Thyroid gland (tissue), 4 donors: ENCODE data around the gene MMP20. TPM values are rescaled to one million over a fixed set of nuclear protein-coding genes. Genes with fewer than 3 reads are reported as not detected.
A peak's percentile ranks its signal among the peaks of the same experiment; 100 is the strongest.

ENCODE experiments used
- DNase-seq, 2 donors: peaks; one replicate each; pipeline ENCODE4 v3.0.0-alpha.2; 2019
- H3K27ac ChIP-seq, 3 donors: fragments of 200-600 bp; sonication (generic); 1 replicate in 2 of 3; 2 replicates in 1 of 3; pipeline ENCODE4 v1.5.1; 2016 to 2019; ENCODE audit warnings: mild to moderate bottlenecking in 1 of 3, moderate library complexity in 1 of 3
- H3K27me3 ChIP-seq: fragments of 200-600 bp; sonication (generic); one replicate; pipeline ENCODE4 v1.5.1; 2019
- H3K36me3 ChIP-seq, 2 donors: fragments of 200-600 bp; sonication (generic); one replicate each; pipeline ENCODE4 v1.5.1; 2016 to 2019
- H3K4me1 ChIP-seq, 2 donors: fragments of 200-600 bp; sonication (generic); one replicate each; pipeline ENCODE4 v1.5.1; 2017 to 2019
- H3K4me3 ChIP-seq, 3 donors: fragments of 200-600 bp; sonication (generic); replicated peaks in 1 of 3; 1 replicate in 2 of 3; 2 replicates in 1 of 3; pipeline ENCODE4 v1.5.1; 2016; ENCODE audit warnings: mild to moderate bottlenecking in 1 of 3
- H3K9me3 ChIP-seq: fragments of 200-600 bp; sonication (generic); one replicate; pipeline ENCODE4 v1.5.1; 2017
- POLR2A ChIP-seq, 2 donors: fragments of 450-650 bp; IDR thresholded peaks; one replicate each; pipeline ENCODE4 v1.6.1; 2017; ENCODE audit warnings: antibody characterized with exemption in 2 of 2, mild to moderate bottlenecking in 2 of 2, moderate library complexity in 1 of 2
- WGBS, 2 donors: methylation state at CpG; one replicate each; pipeline ENCODE4 v1.1.5; 2017; 5-methylcytosine and 5-hydroxymethylcytosine counted together
- intact Hi-C: fragments of 100-400 bp; cut with DNase I; formaldehyde crosslinking; loops from one replicate; pipeline ENCODE4 v1.15.1; 2023
- total RNA-seq, 4 donors: library from RNA; depleted of rRNA; stranded (reverse); fragments of >200 nt; gene quantifications; one replicate each; pipeline ENCODE4 v1.2.3, GENCODE V29; 2016
- TF ChIP-seq, protein P1 (sequence below), 6 experiments: fragments of 200-600 bp in 3 of 6; fragments of 450-650 bp in 3 of 6; sonication (generic) in 3 of 6; IDR thresholded peaks; one replicate each; pipeline ENCODE4 v1.5.1; 2016 to 2019; ENCODE audit warnings: antibody characterized with exemption in 6 of 6, mild to moderate bottlenecking in 2 of 6, inconsistent platforms in 1 of 6, moderate library complexity in 1 of 6

Gene MMP20
- total RNA-seq, 4 donors from 2014 or later, result not detected

DNA sequence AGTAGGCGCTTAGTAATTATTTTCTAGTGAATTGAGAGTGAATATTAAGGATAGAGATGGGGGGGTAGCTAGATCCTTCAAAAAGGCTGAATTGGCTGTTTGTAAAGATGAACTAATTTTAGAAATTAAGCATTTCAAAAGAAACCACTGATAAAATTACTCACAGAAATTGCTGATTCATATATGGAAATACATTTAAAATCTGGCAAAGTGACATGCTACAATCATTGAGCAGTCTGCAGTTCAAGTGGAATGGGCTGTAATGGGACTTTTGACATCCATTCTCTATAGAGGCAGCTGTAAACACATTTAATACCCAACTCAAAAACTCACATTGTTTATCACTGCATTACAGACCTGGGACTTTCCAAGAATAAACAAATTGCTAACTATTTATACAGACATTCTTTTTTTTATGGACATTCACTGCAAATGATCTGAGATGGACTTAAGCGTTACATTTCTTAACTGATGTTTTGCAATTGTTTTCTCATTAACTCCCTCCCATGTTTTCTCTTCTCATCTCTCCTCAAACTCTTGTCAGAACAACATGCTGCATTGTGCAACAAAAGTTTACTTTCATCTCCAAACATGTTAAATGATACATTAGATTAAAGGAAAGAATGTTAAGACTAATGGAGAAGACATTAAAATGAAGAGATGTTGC lies 52.4 kb downstream of the MMP20 start:
- Histone ChIP-seq H3K4me1 (no peaks in the 10 kb centered on the region), H3K27me3 (no peaks in the 10 kb centered on the region), H3K9me3 (no peaks in the 10 kb centered on the region), H3K4me3 (no peak overlapping the region), H3K27ac (no peak overlapping the region), H3K36me3 (no peaks in the 10 kb centered on the region)
- WGBS, 2 donors, result 96 to 98% methylated on average over 2 of the region's 2 CpGs
- TF ChIP-seq POLR2A (IDR thresholded peaks at IDR 0.05), result no peak
- TF ChIP-seq, protein P1, sequence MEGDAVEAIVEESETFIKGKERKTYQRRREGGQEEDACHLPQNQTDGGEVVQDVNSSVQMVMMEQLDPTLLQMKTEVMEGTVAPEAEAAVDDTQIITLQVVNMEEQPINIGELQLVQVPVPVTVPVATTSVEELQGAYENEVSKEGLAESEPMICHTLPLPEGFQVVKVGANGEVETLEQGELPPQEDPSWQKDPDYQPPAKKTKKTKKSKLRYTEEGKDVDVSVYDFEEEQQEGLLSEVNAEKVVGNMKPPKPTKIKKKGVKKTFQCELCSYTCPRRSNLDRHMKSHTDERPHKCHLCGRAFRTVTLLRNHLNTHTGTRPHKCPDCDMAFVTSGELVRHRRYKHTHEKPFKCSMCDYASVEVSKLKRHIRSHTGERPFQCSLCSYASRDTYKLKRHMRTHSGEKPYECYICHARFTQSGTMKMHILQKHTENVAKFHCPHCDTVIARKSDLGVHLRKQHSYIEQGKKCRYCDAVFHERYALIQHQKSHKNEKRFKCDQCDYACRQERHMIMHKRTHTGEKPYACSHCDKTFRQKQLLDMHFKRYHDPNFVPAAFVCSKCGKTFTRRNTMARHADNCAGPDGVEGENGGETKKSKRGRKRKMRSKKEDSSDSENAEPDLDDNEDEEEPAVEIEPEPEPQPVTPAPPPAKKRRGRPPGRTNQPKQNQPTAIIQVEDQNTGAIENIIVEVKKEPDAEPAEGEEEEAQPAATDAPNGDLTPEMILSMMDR (IDR thresholded peaks at IDR 0.05), result no peak
- intact Hi-C loops, result no loop called here
- no peak for DNase-seq

DNA sequence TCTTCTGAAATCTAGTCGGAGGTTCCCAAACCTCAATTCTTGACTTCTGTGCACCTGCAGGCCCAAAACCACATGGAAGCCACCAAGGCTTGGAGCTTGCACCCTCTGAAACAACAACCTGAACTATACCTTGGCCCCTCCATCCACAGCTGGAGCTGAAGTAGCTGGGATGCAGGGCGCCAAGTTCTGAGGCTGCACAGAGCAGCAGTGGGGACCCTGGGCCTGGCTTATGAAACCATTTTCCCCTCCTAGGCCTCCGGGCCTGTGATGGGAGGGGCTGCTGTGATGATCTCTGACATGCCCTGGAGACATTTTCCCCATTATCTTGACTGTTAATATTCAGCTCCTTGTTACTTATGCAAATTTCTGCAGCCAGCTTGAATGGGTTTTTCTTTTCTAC lies 56.3 kb downstream of the MMP20 start:
- Histone ChIP-seq H3K4me3 (no peak overlapping the region), H3K9me3 (no peaks in the 10 kb centered on the region), H3K36me3 (no peaks in the 10 kb centered on the region), H3K4me1 (no peaks in the 10 kb centered on the region), H3K27ac (no peak overlapping the region), H3K27me3 (no peaks in the 10 kb centered on the region)
- no peak for DNase-seq
- intact Hi-C loops, result no loop called here
- 79 to 92% methylated on average over 3 of the region's 3 CpGs for WGBS, 2 donors
- no peak for TF ChIP-seq POLR2A (IDR thresholded peaks at IDR 0.05)
- TF ChIP-seq, protein P1 (IDR thresholded peaks at IDR 0.05), result no peak

DNA sequence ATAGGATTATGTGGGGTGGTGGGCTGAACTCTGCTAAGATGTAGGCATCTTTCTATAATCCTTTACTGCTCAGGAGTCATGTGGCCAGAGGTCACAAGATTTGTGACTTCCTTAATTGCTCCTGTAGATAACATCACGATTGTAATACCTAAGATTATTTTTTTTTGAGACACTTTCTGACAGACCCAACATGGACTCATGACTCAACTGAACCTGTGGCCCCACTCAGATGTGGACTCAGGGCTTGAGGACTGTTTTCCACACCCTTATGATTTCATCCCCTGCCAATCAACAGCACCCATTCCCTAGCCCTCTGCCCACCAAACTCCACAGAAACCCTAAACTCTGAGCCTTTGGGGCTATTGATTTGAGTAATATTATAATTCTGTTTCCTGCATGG lies 59.0 kb downstream of the MMP20 start:
- no peaks in the 10 kb centered on the region for H3K36me3 ChIP-seq
- TF ChIP-seq POLR2A (IDR thresholded peaks at IDR 0.05), result no peak
- TF ChIP-seq, protein P1 (IDR thresholded peaks at IDR 0.05), result no peak
- intact Hi-C loops, result no loop called here
- no peaks in the 10 kb centered on the region for H3K9me3 ChIP-seq
- no peaks in the 10 kb centered on the region for H3K27me3 ChIP-seq
- H3K4me3 ChIP-seq, result no peak overlapping the region
- peaks cover 0 to 6% of the 10 kb centered on the region in 2 donors for H3K4me1 ChIP-seq
- 73 to 77% methylated on average over 1 of the region's 1 CpG for WGBS, 2 donors
- H3K27ac ChIP-seq, result no peak overlapping the region
- DNase-seq, result no peak

DNA sequence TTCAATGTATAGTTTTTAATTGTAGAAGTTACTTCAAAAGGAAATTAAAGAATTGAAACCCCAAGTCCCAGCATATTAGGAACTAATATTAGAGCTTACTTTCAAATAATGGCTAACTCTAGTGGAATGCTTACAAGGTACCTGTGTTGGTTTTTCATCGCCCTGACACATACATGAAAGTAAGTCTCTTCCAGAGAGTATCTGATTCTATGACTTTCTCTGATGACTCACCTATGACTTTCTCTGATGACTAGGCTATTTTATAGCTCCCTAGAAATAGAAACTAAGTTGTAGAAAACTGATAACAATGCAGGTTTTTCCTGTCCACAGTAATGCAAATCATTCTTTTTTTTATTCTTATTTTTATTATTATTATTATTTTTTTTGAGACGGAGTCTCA lies 61.0 kb downstream of the MMP20 start:
- Histone ChIP-seq H3K27ac (no peak overlapping the region), H3K4me3 (no peak overlapping the region), H3K27me3 (no peaks in the 10 kb centered on the region), H3K9me3 (no peaks in the 10 kb centered on the region), H3K36me3 (no peaks in the 10 kb centered on the region), H3K4me1 (peaks cover 8 to 17% of the 10 kb centered on the region in 2 donors)
- DNase-seq, result no peak
- 72 to 86% methylated on average over 2 of the region's 2 CpGs for WGBS, 2 donors
- TF ChIP-seq POLR2A (IDR thresholded peaks at IDR 0.05), result no peak
- TF ChIP-seq, protein P1 (IDR thresholded peaks at IDR 0.05), result no peak
- intact Hi-C loops, result no loop called here

DNA sequence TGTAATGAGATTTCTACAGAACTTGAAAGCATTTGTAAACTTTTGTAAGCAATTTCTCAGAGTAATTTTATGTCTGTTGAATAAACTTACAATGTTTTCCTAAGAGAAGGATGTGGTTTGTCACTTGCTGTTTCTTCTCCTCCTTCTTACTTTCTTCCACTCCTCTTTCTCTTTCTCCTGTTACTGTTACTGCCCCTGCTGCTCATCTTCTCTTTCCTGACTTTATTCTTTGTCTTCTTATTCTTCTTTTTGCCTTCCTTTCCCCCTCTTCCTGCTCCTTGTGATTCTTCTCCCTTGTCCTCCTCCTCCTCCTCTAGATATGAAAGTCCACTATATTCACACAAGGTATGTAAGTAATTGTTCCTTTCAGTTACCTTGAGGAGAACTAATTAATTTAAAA lies 63.5 kb downstream of the MMP20 start:
- H3K4me1 ChIP-seq, result peaks cover 8 to 17% of the 10 kb centered on the region in 2 donors
- intact Hi-C loops, result no loop called here

More for the DNA sequence above, 63.5 kb downstream of the MMP20 start:
- DNase-seq, result no peak
- no peaks in the 10 kb centered on the region for H3K36me3 ChIP-seq
- TF ChIP-seq, protein P1 (IDR thresholded peaks at IDR 0.05), result no peak
- no peak for TF ChIP-seq POLR2A (IDR thresholded peaks at IDR 0.05)
- H3K27ac ChIP-seq, result peak overlapping the region; percentile 20 to 73 (median 67)
- no peaks in the 10 kb centered on the region for H3K9me3 ChIP-seq
- no peaks in the 10 kb centered on the region for H3K27me3 ChIP-seq
- no peak overlapping the region for H3K4me3 ChIP-seq
